GM18507 (cell line): ENCODE results near the gene SPX.

Experiments used
- DNase-seq: peaks from one replicate; pipeline ENCODE4 v3.0.0; 2011; ENCODE audit warnings: low read depth; ENCODE audit not compliant: insufficient read length; ENCODE audit errors: extremely low spot score
- FAIRE-seq: peaks from 2 replicates; lab custom pipeline; 2011; peaks lifted over from hg19 to GRCh38; lab: Jason Lieb, UNC

SPX gene

GRCh38 chr12:21526053-21526452 lies at the start of gene SPX:
TSS of gene SPX (plus strand) at chr12:21526296. CDS start at chr12:21526473, 177 bp downstream.
- FAIRE-seq = no peak
- no peak for DNase-seq

- DNase-seq (no peak), FAIRE-seq (no peak)
Observed at GRCh38 chr12:21476949-21477348, 49.1 kb upstream of the SPX start.

- DNase-seq = no peak
- FAIRE-seq = no peak
Observed at GRCh38 chr12:21478756-21479455, 47.2 kb upstream of the SPX start.

- DNase-seq (no peak), FAIRE-seq (no peak)
Observed at GRCh38 chr12:21483531-21483930, 42.6 kb upstream of the SPX start.

GRCh38 chr12:21485998-21486397 lies 40.1 kb upstream of the SPX start:
- FAIRE-seq (no peak), DNase-seq (no peak)

GRCh38 chr12:21499765-21500164 lies 26.3 kb upstream of the SPX start:
- no peak for DNase-seq
- FAIRE-seq = no peak

GRCh38 chr12:21500786-21501257 lies 25.3 kb upstream of the SPX start:
- peak; percentile 5 for FAIRE-seq
- no peak for DNase-seq

- peak; percentile 99 for FAIRE-seq
- DNase-seq = peak; percentile 81
Observed at GRCh38 chr12:21501258-21502163, 24.6 kb upstream of the SPX start, which contains the start of the genes GOLT1B and RECQL. TSS of gene GOLT1B (plus strand) at chr12:21501789. CDS start at chr12:21501924, 135 bp downstream. TSS of gene RECQL (minus strand) at chr12:21501635. CDS start at chr12:21499570, 2,065 bp downstream.

- no peak for DNase-seq
- no peak for FAIRE-seq
Observed at GRCh38 chr12:21502164-21502496, 24.0 kb upstream of the SPX start.

- FAIRE-seq = no peak
- no peak for DNase-seq
Observed at GRCh38 chr12:21502872-21503271, 23.2 kb upstream of the SPX start.

GRCh38 chr12:21505888-21506287 lies 20.2 kb upstream of the SPX start:
- DNase-seq (no peak), FAIRE-seq (no peak)

GRCh38 chr12:21507849-21508248 lies 18.2 kb upstream of the SPX start:
- FAIRE-seq (no peak), DNase-seq (no peak)

- DNase-seq (no peak), FAIRE-seq (peak; percentile 73)
Observed at GRCh38 chr12:21509768-21510167, 16.3 kb upstream of the SPX start.

- DNase-seq = no peak
- FAIRE-seq = no peak
Observed at GRCh38 chr12:21516281-21516680, 9.8 kb upstream of the SPX start.

- DNase-seq (no peak), FAIRE-seq (no peak)
Observed at GRCh38 chr12:21518451-21518850, 7.6 kb upstream of the SPX start.

GRCh38 chr12:21521541-21521940 lies 4.6 kb upstream of the SPX start:
- DNase-seq (no peak), FAIRE-seq (no peak)

- no peak for FAIRE-seq
- DNase-seq = no peak
Observed at GRCh38 chr12:21523148-21523547, 2.9 kb upstream of the SPX start.

- FAIRE-seq (no peak), DNase-seq (no peak)
Observed at GRCh38 chr12:21526721-21527345, 737 bp downstream of the SPX start.

- peak; percentile 80 for FAIRE-seq
- peak; percentile 44 for DNase-seq
Observed at GRCh38 chr12:21527451-21528180, 1.5 kb downstream of the SPX start.
